Tibial artery (tissue), 4 donors: ENCODE measurements around the gene OTOP2.

Experiments
- DNase-seq, 2 donors: peaks; one replicate each; pipeline ENCODE4 v3.0.0-alpha.2; 2019
- H3K27ac ChIP-seq, 2 donors: fragments of 200-600 bp; sonication (generic) in 1 of 2; 1 replicate in 1 of 2; 2 replicates in 1 of 2; pipeline ENCODE4 v1.5.1; 2018 to 2019; ENCODE audit warnings: mild to moderate bottlenecking in 1 of 2
- H3K27me3 ChIP-seq, 2 donors: fragments of 200-600 bp; sonication (generic) in 1 of 2; one replicate each; pipeline versions ENCODE4 v1.5.1 to v1.6.0; 2016 to 2019
- H3K36me3 ChIP-seq, 3 donors: fragments of 200-600 bp; sonication (generic) in 2 of 3; one replicate each; pipeline ENCODE4 v1.5.1; 2016 to 2019; ENCODE audit warnings: mild to moderate bottlenecking in 2 of 3
- H3K4me1 ChIP-seq, 4 donors: fragments of 200-600 bp; sonication (generic) in 2 of 4; 1 replicate in 3 of 4; 2 replicates in 1 of 4; pipeline ENCODE4 v1.5.1; 2016 to 2019
- H3K4me3 ChIP-seq, 2 donors: fragments of 200-600 bp; sonication (generic) in 1 of 2; 1 replicate in 1 of 2; 2 replicates in 1 of 2; pipeline ENCODE4 v1.5.1; 2018 to 2019; ENCODE audit warnings: mild to moderate bottlenecking in 2 of 2
- H3K9me3 ChIP-seq, 3 donors: fragments of 200-600 bp; sonication (generic) in 1 of 3; one replicate each; pipeline ENCODE4 v1.5.1; 2016 to 2019
- intact Hi-C: fragments of 100-400 bp; cut with DNase I; formaldehyde crosslinking; loops from one replicate; pipeline ENCODE4 v1.15.0; 2023; ENCODE audit warnings: low total_unique reads
- TF ChIP-seq, protein P1 (sequence below), 2 experiments: fragments of 200-600 bp in 1 of 2; fragments of 450-650 bp in 1 of 2; IDR thresholded peaks; one replicate each; pipeline ENCODE4 v1.5.1; 2017 to 2019; ENCODE audit warnings: antibody characterized with exemption in 2 of 2, mild to moderate bottlenecking in 1 of 2, moderate library complexity in 1 of 2

The OTOP2 gene

DNA sequence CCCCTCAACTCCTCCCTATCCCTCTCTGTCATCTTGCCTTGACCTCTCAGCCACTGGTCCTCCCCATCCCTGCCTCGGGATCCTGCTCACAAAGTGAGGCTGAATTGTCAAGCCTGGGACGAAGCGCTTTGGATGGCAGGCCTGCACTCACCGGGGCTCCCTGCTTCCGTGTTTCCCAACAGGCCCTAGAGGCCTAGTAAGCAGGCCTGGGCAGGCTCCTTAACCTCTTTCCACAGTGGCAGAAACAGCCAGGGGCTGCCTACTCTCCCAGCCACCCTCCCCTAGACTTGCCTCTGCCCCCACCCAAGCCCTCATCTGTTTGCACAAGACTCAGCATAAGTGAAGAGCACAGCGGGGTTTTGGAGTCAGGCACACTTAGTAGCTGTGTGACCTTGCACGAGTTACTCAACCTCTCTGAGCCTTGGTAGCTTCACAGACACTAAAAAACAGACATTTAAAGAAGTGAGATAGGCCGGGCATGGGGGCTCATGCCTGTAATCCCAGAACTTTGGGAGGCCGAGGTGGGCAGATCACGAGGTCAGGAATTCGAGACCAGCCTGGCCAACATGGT, 25.6 kb upstream of the OTOP2 start:
- intact Hi-C loops: no loop called here
- Histone ChIP-seq H3K27ac (no peak overlapping the region), H3K4me3 (no peak overlapping the region), H3K4me1 (peaks cover 0 to 5% (median 4%) of the 10 kb centered on the region in 4 donors), H3K36me3 (no peaks in the 10 kb centered on the region), H3K27me3 (peaks cover 0 to 72% of the 10 kb centered on the region in 2 donors), H3K9me3 (no peaks in the 10 kb centered on the region)
- no peak for DNase-seq
- TF ChIP-seq, protein P1, sequence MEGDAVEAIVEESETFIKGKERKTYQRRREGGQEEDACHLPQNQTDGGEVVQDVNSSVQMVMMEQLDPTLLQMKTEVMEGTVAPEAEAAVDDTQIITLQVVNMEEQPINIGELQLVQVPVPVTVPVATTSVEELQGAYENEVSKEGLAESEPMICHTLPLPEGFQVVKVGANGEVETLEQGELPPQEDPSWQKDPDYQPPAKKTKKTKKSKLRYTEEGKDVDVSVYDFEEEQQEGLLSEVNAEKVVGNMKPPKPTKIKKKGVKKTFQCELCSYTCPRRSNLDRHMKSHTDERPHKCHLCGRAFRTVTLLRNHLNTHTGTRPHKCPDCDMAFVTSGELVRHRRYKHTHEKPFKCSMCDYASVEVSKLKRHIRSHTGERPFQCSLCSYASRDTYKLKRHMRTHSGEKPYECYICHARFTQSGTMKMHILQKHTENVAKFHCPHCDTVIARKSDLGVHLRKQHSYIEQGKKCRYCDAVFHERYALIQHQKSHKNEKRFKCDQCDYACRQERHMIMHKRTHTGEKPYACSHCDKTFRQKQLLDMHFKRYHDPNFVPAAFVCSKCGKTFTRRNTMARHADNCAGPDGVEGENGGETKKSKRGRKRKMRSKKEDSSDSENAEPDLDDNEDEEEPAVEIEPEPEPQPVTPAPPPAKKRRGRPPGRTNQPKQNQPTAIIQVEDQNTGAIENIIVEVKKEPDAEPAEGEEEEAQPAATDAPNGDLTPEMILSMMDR (IDR thresholded peaks at IDR 0.05): no peak

DNA sequence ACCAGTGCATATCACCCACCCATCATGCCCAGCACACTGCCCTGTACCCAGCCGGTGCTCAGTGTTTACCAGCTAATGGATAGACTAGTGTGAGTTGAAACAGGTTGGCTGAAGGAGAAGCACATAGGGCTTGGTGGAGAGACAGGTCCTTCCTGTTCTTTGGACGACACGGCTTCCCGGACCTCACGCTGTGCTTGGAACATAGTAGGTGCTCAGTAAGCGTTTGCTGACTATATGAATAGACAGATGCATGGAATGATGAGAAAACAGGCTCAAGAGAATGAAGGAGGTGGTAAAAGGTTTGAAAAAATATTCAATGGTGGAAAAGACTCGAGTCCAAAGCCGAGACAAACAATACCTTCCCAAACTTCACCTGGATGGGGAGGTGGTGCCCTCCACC, 23.9 kb upstream of the OTOP2 start:
- Histone ChIP-seq H3K36me3 (no peaks in the 10 kb centered on the region), H3K4me3 (no peak overlapping the region), H3K27me3 (peaks cover 0 to 72% of the 10 kb centered on the region in 2 donors), H3K27ac (no peak overlapping the region), H3K9me3 (no peaks in the 10 kb centered on the region), H3K4me1 (no peaks in the 10 kb centered on the region)
- TF ChIP-seq, protein P1 (IDR thresholded peaks at IDR 0.05): no peak
- DNase-seq: no peak
- intact Hi-C loops: no loop called here

DNA sequence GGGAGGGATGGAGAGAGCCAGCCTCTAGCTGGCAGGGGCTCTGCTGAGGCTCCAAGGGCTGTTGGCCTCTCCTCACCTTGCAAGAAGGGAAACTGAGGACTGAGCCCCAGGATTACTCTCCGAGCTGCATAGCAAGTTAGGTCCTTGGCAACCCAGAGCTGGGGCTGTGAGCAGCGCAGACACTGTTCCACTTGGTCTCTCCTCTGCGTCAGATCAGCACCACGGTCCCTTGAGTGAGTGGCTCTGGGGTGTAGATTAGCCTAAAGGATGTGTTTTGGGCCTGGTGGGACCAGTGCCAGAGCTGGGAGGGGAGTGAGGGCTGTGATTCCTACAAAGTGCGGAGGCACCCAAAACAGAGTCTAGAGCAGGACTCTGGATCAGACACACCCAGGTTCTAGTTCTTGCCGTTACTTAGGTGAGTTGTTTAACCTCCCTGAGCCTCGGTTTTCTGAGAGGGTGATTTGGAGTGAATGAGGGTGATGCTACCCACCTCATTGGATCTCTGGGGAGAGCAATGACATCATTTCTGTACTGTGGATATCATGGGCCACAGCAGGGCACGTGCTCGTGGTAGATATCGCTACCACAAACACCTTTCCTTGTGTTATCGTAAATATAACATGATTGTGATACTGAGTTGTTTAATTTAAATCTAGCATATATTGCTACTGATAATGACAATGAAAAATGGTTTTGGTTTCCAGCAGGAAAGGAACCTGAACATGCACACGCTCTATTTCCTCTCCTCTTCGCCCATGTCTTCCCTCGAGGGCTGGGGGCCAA, 22.5 kb upstream of the OTOP2 start:
- no peak for DNase-seq
- TF ChIP-seq, protein P1 (IDR thresholded peaks at IDR 0.05): no peak
- Histone ChIP-seq H3K27ac (no peak overlapping the region), H3K4me3 (no peak overlapping the region), H3K27me3 (peaks cover 0 to 64% of the 10 kb centered on the region in 2 donors), H3K9me3 (no peaks in the 10 kb centered on the region), H3K4me1 (no peaks in the 10 kb centered on the region), H3K36me3 (no peaks in the 10 kb centered on the region)
- intact Hi-C loops: no loop called here

DNA sequence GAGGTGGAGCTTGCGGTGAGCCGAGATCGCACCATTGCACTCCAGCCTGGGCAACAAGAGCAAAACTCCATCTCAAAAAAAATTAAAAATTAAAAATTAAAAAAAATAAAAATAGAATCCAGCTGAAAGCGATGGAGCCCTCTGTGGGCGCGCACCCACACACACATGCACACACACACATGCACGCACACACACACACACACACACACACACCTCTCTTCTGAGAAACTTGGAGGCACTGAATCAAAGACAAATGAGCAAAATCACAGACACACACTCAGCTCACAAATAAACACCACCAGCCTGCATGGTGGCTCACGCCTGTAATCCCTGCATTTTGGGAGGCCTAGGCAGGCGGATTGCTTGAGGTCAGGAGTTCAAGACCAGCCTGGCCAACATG, 21.0 kb upstream of the OTOP2 start:
- intact Hi-C loops: no loop called here

DNA sequence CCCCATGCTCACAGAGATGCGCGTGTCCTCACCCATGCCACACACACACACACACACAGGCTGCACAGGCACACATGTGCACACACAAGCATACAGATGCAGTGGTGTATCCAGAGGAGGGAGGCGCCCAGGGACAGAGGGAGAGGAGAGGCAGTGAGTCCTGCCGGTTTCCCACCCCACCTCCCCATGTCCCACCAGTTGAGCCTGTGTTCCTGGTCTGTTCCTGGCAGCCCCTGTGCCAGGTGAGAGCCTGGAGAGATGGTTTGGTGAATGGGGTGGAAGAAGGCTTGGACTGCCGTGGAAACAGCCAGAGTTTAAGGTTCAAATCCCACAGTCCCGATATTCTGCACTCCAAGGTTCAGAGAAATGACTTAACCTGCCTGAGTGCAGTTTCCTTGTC, 20.4 kb upstream of the OTOP2 start:
- no peaks in the 10 kb centered on the region for H3K9me3 ChIP-seq
- TF ChIP-seq, protein P1 (IDR thresholded peaks at IDR 0.05): no peak
- intact Hi-C loops: no loop called here

More for the DNA sequence above, 21.0 kb upstream of the OTOP2 start:
- H3K36me3 ChIP-seq: no peaks in the 10 kb centered on the region
- H3K4me3 ChIP-seq: no peak overlapping the region
- H3K4me1 ChIP-seq: no peaks in the 10 kb centered on the region
- no peaks in the 10 kb centered on the region for H3K9me3 ChIP-seq
- H3K27ac ChIP-seq: no peak overlapping the region
- TF ChIP-seq, protein P1 (IDR thresholded peaks at IDR 0.05): no peak
- peaks cover 0 to 65% of the 10 kb centered on the region in 2 donors for H3K27me3 ChIP-seq
- no peak for DNase-seq

More for the DNA sequence above, 20.4 kb upstream of the OTOP2 start:
- no peak for DNase-seq
- Histone ChIP-seq H3K4me1 (no peaks in the 10 kb centered on the region), H3K27ac (no peak overlapping the region), H3K4me3 (no peak overlapping the region), H3K36me3 (no peaks in the 10 kb centered on the region), H3K27me3 (peaks cover 0 to 61% of the 10 kb centered on the region in 2 donors)
